GM19372 (cell line): ENCODE results near the gene GPANK1.

Source experiments
- ATAC-seq: cut with Tn5 transposase; IDR thresholded peaks from one replicate; pipeline ENCODE4 v1.9.1; 2021; ENCODE audit warnings: mild to moderate bottlenecking, low read depth, moderate library complexity; ENCODE audit not compliant: unreplicated experiment

Gene GPANK1

DNA sequence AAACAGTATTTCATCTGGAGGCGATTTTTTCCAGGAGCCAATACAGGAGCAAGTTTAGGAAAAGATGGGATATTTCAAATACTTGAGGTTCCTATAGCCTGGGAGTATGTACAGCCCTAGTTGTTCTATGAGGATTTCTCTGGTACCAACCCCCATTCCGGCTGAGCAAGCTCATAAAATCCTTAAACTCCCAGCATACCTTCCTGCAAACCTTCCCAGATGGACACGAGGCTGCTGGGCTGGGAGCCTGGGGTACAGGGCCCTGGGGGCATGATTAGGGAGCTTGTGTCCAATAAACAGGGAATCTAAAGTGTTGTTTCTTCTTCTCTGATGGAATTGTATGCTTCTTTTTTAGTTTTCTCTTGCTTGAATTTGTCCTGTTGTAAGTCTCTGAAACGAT, 42.8 kb downstream of the GPANK1 start:
- no peak for ATAC-seq

DNA sequence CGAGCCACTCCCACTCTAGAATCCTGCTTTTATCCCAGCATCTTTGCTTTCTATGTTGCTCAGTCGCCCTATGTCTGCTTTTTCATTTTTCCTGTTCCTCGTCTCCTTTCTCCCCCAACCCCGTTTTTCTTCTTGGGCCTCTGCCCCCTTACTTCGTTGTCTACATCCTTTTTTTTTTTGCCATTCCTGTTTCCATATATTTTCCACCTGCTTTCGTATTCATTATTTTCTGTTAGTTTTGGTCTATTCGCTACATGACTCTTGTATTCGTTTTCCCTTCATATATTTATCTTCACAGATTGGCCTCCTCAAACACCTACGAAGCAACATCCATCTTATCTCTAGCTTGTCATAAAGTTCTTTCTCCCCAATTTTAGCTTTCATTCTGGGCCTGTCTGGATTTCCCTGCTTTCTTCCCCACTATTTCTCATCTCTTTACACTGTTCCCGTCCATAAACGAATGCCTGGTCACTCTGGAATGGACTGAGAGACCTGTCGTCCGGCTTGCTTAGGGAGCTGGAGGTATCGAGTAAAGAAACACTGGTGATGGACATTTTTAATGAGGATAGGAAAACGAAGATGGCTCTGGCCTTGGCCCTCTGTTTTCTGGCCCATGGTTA, 43.4 kb downstream of the GPANK1 start:
- no peak for ATAC-seq

DNA sequence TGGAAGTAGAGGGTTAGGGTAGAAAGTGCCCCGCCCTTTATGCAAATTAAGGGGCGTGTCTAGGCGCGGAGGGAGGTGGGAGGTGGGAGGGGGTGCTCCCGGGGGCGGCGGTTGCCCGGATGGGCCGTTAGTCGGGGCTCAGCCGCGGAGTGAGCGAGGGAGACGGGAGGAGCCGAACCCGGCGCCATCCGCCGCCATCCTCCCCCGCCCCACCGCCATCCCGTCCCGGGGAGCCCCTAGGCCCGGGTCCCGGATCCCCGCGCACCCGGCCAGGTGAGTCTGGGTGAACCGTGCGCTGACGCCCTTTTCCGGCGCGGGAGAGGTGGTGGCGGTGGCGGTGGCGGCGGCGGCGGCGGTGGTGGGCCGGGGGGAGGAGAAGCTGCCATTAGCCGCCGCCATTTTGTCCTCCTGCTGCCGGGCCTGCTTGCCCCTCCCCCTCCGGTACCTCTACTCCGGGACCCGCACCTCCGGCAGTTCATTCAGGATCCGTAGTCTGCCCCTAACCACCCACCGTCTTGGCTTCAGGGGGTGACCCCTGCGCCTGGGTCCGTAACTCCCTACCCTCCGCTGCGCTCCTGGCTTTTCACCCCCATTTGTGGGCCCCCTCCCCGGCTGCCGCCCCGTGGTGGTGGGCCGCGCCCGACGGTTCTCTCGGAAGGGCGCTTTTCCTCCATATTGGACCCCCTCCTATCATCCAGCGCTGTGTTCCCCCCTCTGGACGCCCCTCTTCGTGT, 44.0 kb downstream of the GPANK1 start, which contains the start of gene PRRC2A:
TSS of gene PRRC2A (plus strand) at position 130 of the 734 bp plus-strand sequence. CDS start 2,075 bp downstream, outside the sequence.
- ATAC-seq: peak; percentile 39

DNA sequence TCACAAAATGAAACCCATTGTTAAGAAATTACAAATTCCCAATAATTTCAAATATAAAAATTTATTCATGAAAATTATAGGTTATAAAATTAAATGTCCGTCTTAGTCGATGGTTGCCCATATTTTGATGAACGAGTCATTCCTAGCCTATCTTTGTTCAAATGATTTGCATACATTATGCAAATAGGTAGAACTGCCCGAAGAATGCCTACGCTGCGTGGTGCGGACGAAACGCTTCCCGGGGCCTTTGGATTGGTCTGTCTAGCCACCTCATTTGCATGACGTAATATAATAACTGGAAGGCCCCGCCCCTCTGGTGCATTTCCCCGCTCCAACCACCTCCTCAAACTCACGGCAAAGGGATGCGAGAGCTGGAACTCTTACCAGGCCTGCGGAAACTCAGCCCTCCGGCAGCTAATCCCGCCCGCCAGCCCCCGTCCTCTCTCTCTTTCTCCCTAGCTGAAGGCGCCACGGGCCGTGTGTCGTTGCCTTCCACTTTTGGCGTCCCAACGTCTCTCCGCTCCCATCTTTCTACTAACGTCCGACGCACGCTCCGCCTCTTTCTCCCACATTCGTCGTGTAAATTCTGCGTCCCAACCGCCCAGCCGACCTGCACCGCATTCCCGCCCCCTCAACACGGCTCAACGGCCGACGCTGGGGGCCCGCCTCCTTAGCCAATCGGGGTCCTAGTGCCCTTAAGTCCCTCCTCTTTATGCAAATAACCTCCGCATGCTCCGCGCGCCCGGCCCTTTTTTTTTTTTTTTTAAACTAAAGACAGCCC, 44.8 kb downstream of the GPANK1 start:
- peak; percentile 87 for ATAC-seq

DNA sequence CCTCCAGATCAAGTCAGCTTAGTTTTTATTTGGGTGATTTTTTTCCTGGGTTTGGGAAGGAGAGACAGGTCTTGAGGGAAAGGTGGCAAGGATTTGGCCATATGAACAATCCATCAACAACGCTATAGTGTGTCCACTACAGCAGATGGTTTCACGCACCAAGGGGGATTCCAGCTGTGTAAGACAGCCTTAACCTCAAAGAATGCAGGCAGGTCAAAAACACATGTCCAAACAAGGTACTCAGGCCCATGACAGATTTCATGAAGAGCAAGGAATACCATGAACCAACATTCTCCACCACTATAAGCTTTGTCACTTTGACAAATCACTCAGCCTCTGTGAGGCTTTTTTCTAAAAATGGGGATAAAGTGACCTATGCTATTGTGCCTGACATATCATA, 47.8 kb downstream of the GPANK1 start:
- ATAC-seq: no peak

DNA sequence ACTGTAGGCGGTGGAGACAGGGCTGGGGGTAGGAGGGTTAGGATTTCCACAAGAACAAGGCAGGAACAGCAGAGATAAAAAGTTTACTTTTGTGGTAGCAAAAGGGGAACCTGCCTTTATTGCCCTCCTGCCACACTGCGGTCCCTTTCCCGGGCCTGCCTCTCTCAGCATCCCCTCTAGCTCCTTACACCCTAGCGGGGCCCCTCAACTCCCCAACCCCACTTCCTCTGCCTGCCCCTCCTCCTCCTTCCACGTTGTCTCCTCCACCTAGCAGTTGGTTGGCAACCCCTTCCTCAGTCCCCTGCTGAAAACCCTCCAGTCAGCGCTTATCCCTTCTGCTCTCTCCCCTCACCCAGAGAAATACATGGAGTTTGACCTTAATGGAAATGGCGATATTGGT, 49.0 kb downstream of the GPANK1 start:
- ATAC-seq: no peak

DNA sequence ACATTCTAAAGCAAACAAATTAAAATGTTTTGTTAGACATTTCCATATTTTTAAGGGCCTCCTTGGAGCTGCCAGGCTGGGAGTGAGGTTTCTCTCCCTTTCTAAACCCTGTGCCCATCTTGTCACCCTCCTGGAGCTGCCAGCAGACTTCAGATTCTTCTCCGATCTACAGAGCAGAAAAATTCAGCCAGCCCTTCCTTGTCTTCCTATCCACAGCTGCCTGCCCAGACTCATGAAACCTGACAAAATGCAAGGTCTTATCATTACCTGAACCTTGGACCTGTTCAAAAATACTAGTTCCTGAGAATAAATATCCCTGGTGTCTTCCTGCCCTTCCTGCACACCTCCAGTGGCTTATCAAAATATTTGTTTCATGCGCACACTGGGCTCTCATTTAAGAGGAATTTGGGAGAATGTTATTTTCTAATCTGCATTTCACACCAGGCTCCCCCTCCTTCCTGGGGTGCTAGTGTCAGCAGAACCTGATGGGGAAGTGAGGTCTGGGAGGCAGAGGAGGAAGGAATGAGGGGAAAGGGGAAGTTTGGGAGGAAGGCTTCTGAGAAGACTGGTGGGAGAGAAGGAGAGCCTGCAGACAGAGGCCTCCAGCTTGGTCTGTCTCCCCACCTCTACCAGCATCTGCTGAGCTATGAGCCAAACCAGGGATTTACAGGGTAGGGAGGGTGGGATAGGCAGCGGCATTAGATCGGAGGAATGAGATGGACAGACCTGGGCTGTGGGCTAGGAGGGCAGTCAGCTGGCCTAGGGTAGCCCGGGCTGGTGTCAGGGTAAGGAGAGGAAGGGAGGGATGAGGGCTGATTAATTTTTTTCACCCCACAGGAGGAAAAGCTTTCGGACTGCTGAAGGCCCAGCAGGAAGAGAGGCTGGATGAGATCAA, 49.9 kb downstream of the GPANK1 start, which contains the start of gene AIF1:
TSS of gene AIF1 (plus strand) at position 551 of the 895 bp plus-strand sequence. CDS start at position 647, 96 bp downstream.
- peak; percentile 12 for ATAC-seq

DNA sequence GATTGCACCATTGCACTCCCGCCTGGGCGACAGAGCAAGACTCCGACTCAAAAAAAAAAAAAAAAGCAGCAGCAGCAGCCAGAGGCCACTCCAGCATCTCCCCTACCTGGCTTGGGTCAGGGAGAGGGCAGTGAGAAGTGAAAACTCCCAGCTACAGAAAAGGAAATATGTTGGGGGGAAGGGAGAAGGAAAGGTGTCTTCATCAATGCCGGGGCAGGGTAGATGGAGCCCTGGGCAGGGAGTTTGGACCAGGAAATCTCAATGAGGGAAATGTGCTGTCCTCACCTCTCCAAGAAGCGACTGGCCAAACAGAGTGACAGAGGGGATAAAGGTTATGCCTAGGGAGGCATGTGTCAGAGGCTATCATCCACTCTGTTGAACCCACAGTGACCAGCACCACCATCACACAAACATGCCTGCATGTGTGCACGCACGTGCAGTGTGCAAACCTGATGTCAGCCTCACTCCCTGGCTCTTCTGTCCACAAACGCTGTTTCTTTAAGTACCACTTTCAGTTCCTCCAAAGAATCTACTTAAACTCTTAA, 50.6 kb downstream of the GPANK1 start:
- peak; percentile 64 for ATAC-seq
